Hematopoietic multipotent progenitor cell treated with erythropoietin and hydrocortisone succinate and interleukin-3 and kit ligand, for 17 days (in vitro differentiated cells): ENCODE measurements around the gene DDX19B.
A peak's percentile ranks its signal among the peaks of the same experiment; 100 is the strongest.

Source experiments
- DNase-seq: peaks from one replicate; pipeline ENCODE4 v3.0.0-alpha.2; 2015; ENCODE audit warnings: low spot score

The DDX19B gene

GRCh38 chr16:70349783-70350182, 50.8 kb downstream of the DDX19B start:
- DNase-seq, result no peak

GRCh38 chr16:70359552-70359951, 60.6 kb downstream of the DDX19B start:
- peak; percentile 21 for DNase-seq

- DNase-seq, result no peak
Observed at GRCh38 chr16:70364399-70364798, 65.4 kb downstream of the DDX19B start.

GRCh38 chr16:70370145-70370544, 71.2 kb downstream of the DDX19B start:
- peak; percentile 39 for DNase-seq

- DNase-seq, result no peak
Observed at GRCh38 chr16:70370924-70371323, 71.9 kb downstream of the DDX19B start.

- no peak for DNase-seq
Observed at GRCh38 chr16:70372921-70373728, 74.1 kb downstream of the DDX19B start.

- DNase-seq, result no peak
Observed at GRCh38 chr16:70374213-70374612, 75.2 kb downstream of the DDX19B start.

GRCh38 chr16:70375636-70376611, 76.9 kb downstream of the DDX19B start:
- no peak for DNase-seq

- DNase-seq, result no peak
Observed at GRCh38 chr16:70377782-70378181, 78.8 kb downstream of the DDX19B start.

- no peak for DNase-seq
Observed at GRCh38 chr16:70378869-70379493, 80.0 kb downstream of the DDX19B start.

- no peak for DNase-seq
Observed at GRCh38 chr16:70380248-70380918, 81.4 kb downstream of the DDX19B start.

- peak; percentile 94 for DNase-seq
Observed at GRCh38 chr16:70380919-70381603, 82.1 kb downstream of the DDX19B start.

GRCh38 chr16:70381604-70382342, 82.8 kb downstream of the DDX19B start:
- DNase-seq, result no peak

- no peak for DNase-seq
Observed at GRCh38 chr16:70383421-70383960, 84.5 kb downstream of the DDX19B start.
